Thoracic aorta (tissue), 2 donors: ENCODE measurements around the gene RNF26. TPM values are rescaled to one million over a fixed set of nuclear protein-coding genes. Genes with fewer than 3 reads are reported as not detected.

Experiments
- ATAC-seq: fragments of 150-250 bp; one replicate; pipeline ENCODE4 v1.8.0; 2017; ENCODE audit warnings: low read depth; ENCODE audit not compliant: insufficient number of reproducible peaks, low FRiP score
- DNase-seq: peaks from one replicate; pipeline ENCODE4 v3.0.0-alpha.2; 2020; ENCODE audit warnings: low spot score
- H3K27ac ChIP-seq, 2 donors: fragments of 200-600 bp; sonication (generic); 1 replicate in 1 of 2; 2 replicates in 1 of 2; pipeline ENCODE4 v1.5.1; 2016; ENCODE audit warnings: mild to moderate bottlenecking in 2 of 2, moderate library complexity in 2 of 2
- H3K27me3 ChIP-seq: fragments of 200-600 bp; sonication (generic); replicated peaks from 2 replicates; pipeline ENCODE4 v1.6.0; 2016; ENCODE audit warnings: mild to moderate bottlenecking; ENCODE audit not compliant: insufficient read depth
- H3K36me3 ChIP-seq: fragments of 200-600 bp; sonication (generic); one replicate; pipeline ENCODE4 v1.5.1; 2016
- H3K4me1 ChIP-seq, 2 donors: fragments of 200-600 bp; sonication (generic); 1 replicate in 1 of 2; 2 replicates in 1 of 2; pipeline versions ENCODE4 v1.5.1 to v1.6.0; 2016; ENCODE audit warnings: low read depth in 2 of 2, mild to moderate bottlenecking in 1 of 2; ENCODE audit not compliant: control insufficient read depth in 1 of 2
- H3K4me3 ChIP-seq: fragments of 200-600 bp; sonication (generic); 2 replicates; pipeline ENCODE4 v1.5.1; 2016; ENCODE audit warnings: mild to moderate bottlenecking
- H3K9me3 ChIP-seq: fragments of 200-600 bp; sonication (generic); 2 replicates; pipeline ENCODE4 v1.5.1; 2016
- CTCF ChIP-seq: fragments of 200-600 bp; sonication (generic); IDR thresholded peaks from one replicate; pipeline ENCODE4 v1.5.1; 2019; ENCODE audit warnings: antibody characterized with exemption
- total RNA-seq, 2 donors: library from RNA; depleted of rRNA; stranded (reverse); fragments of >200 nt; gene quantifications; one replicate each; pipeline versions ENCODE4 v1.1.0 to v1.2.3, GENCODE V29; 2016

The RNF26 gene
- total RNA-seq, 2 donors from 2014 or later: 11.0 to 12.1 TPM

GRCh38 chr11:119303227-119303718, 31.1 kb upstream of the RNF26 start:
- H3K4me3 ChIP-seq: no peak overlapping the region
- H3K36me3 ChIP-seq: peaks cover 6% of the 10 kb centered on the region
- no peak for TF ChIP-seq CTCF
- H3K27me3 ChIP-seq: no peaks in the 10 kb centered on the region
- no peaks in the 10 kb centered on the region for H3K9me3 ChIP-seq
- H3K27ac ChIP-seq: no peak overlapping the region
- H3K4me1 ChIP-seq: peaks cover 28 to 56% of the 10 kb centered on the region in 2 donors
- no peak for ATAC-seq
- DNase-seq: no peak

GRCh38 chr11:119305556-119306372, 28.6 kb upstream of the RNF26 start:
- Histone ChIP-seq H3K36me3 (peaks cover 18% of the 10 kb centered on the region), H3K27ac (peak overlapping the region; percentile 77 to 91), H3K4me3 (peak overlapping the region; percentile 8), H3K4me1 (peaks cover 24 to 60% of the 10 kb centered on the region in 2 donors), H3K27me3 (no peaks in the 10 kb centered on the region), H3K9me3 (no peaks in the 10 kb centered on the region)
- DNase-seq (no peak), ATAC-seq (no peak)
- no peak for TF ChIP-seq CTCF

GRCh38 chr11:119306373-119306890, 27.9 kb upstream of the RNF26 start:
- peaks cover 24 to 64% of the 10 kb centered on the region in 2 donors for H3K4me1 ChIP-seq
- ATAC-seq (peak; percentile 94), DNase-seq (no peak)
- no peaks in the 10 kb centered on the region for H3K27me3 ChIP-seq
- peak overlapping the region; percentile 77 to 91 for H3K27ac ChIP-seq
- H3K9me3 ChIP-seq: no peaks in the 10 kb centered on the region
- H3K4me3 ChIP-seq: peak overlapping the region; percentile 8
- H3K36me3 ChIP-seq: peaks cover 25% of the 10 kb centered on the region
- no peak for TF ChIP-seq CTCF

DNA sequence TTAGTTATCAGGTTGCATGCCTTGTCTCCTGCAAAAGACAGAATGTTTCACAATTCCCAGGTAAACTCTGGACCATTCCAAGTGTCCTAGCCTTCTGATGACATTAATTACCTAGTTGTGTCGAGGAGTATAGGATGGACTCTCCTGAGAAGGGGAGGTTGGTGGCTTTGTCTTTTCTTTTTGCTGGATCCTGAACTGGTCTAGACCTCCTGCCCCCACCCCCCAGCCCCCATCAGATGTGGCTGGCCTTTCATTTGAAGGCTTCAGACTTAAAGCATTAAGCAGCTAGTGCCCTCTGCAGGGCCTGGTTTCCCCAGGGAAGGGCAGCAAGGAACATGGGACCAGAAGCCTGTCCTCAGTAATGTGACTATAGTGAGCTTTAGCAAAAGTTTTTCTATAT, 27.1 kb upstream of the RNF26 start:
- Histone ChIP-seq H3K36me3 (peaks cover 32% of the 10 kb centered on the region), H3K4me1 (peaks cover 24 to 69% of the 10 kb centered on the region in 2 donors), H3K4me3 (no peak overlapping the region), H3K27me3 (no peaks in the 10 kb centered on the region), H3K9me3 (no peaks in the 10 kb centered on the region), H3K27ac (peak overlapping the region; percentile 77 to 91)
- no peak for TF ChIP-seq CTCF
- no peak for ATAC-seq
- DNase-seq: no peak

DNA sequence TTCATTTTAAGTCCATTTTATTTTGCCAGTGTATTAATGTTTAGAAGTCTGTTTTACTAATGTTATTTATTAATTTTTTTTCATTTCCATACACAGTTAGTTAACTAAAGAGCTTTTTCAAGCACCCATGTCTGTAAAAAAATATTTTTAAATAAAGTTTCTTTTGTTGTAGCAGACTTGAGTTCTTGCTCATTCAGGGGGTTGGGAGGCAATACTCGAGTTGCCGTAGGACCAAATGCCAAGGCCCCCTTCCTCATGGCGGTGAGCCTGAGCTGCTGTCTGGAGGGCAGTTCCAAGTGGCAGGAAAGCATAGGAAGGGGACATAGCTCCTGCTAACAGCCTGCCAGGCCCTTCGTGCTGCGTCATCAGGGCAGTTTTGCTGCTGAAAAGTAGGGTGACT, 26.4 kb upstream of the RNF26 start:
- no peak for TF ChIP-seq CTCF
- ATAC-seq (no peak), DNase-seq (no peak)
- Histone ChIP-seq H3K9me3 (no peaks in the 10 kb centered on the region), H3K4me1 (peaks cover 24 to 76% of the 10 kb centered on the region in 2 donors), H3K36me3 (peaks cover 40% of the 10 kb centered on the region), H3K4me3 (no peak overlapping the region), H3K27ac (peak overlapping the region; percentile 77 to 91), H3K27me3 (no peaks in the 10 kb centered on the region)
